Measurements from ENCODE around the gene HDGF.

HDGF gene

GRCh38 chr1:156733989-156734584 is 17.4 kb downstream of the HDGF start:
- no peak overlapping the region for H3K4me3 ChIP-seq (ENCODE audit: low read length)
- no peaks in the 10 kb centered on the region for H3K9me3 ChIP-seq (ENCODE audit: insufficient read depth, low read depth, low read length)
- 95% methylated on average over 20 of the region's 20 CpGs for WGBS
- H3K27ac ChIP-seq (ENCODE audit: low read depth, low read length), result no peak overlapping the region
- H3K4me1 ChIP-seq (ENCODE audit: insufficient read depth, low read length), result no peaks in the 10 kb centered on the region
- no peaks in the 10 kb centered on the region for H3K27me3 ChIP-seq (ENCODE audit: insufficient read depth, low read length)
- no peak overlapping the region for H3K9ac ChIP-seq (ENCODE audit: low read depth, low read length)
- peaks cover 43% of the 10 kb centered on the region for H3K36me3 ChIP-seq (ENCODE audit: insufficient read depth, low read length)

GRCh38 chr1:156728599-156729462 is 22.6 kb downstream of the HDGF start, which contains the start of gene ISG20L2:
Gene ISG20L2 (minus strand): TSS chr1:156728766. CDS start chr1:156727652, 1,114 bp downstream.
- Histone ChIP-seq H3K27ac (ENCODE audit: low read depth, low read length) (peak within 1 kb of the TSS; percentile 81), H3K9me3 (ENCODE audit: insufficient read depth, low read depth, low read length) (no peaks in the 10 kb centered on the region), H3K4me3 (ENCODE audit: low read length) (peak within 1 kb of the TSS; percentile 71), H3K27me3 (ENCODE audit: insufficient read depth, low read length) (no peaks in the 10 kb centered on the region), H3K4me1 (ENCODE audit: insufficient read depth, low read length) (peaks cover 17% of the 10 kb centered on the region; the same call in 1 of the 2 replicates), H3K36me3 (ENCODE audit: insufficient read depth, low read length) (peaks cover 27% of the 10 kb centered on the region), H3K9ac (ENCODE audit: low read depth, low read length) (peak within 1 kb of the TSS; percentile 71)
- 4% methylated on average over 54 of the region's 57 CpGs for WGBS

GRCh38 chr1:156727926-156728598 is 23.4 kb downstream of the HDGF start, which contains the start of gene METTL25B:
Gene METTL25B (plus strand): TSS chr1:156728469. CDS start chr1:156729105, 636 bp downstream.
- Histone ChIP-seq H3K9me3 (ENCODE audit: insufficient read depth, low read depth, low read length) (no peaks in the 10 kb centered on the region), H3K27ac (ENCODE audit: low read depth, low read length) (peak within 1 kb of the TSS; percentile 81), H3K9ac (ENCODE audit: low read depth, low read length) (peak within 1 kb of the TSS; percentile 71), H3K27me3 (ENCODE audit: insufficient read depth, low read length) (no peaks in the 10 kb centered on the region), H3K4me1 (ENCODE audit: insufficient read depth, low read length) (peaks cover 17% of the 10 kb centered on the region; the same call in 1 of the 2 replicates), H3K36me3 (ENCODE audit: insufficient read depth, low read length) (peaks cover 30% of the 10 kb centered on the region), H3K4me3 (ENCODE audit: low read length) (peak within 1 kb of the TSS; percentile 71)
- under 1% methylated on average over 44 of the region's 46 CpGs for WGBS

- Histone ChIP-seq H3K9me3 (ENCODE audit: insufficient read depth, low read depth, low read length) (no peaks in the 10 kb centered on the region), H3K36me3 (ENCODE audit: insufficient read depth, low read length) (peaks cover 35% of the 10 kb centered on the region), H3K4me3 (ENCODE audit: low read length) (peak overlapping the region; percentile 71), H3K9ac (ENCODE audit: low read depth, low read length) (peak overlapping the region; percentile 71), H3K27ac (ENCODE audit: low read depth, low read length) (no peak overlapping the region), H3K4me1 (ENCODE audit: insufficient read depth, low read length) (peaks cover 17% of the 10 kb centered on the region; the same call in 1 of the 2 replicates), H3K27me3 (ENCODE audit: insufficient read depth, low read length) (no peaks in the 10 kb centered on the region)
- 66% methylated on average over 7 of the region's 7 CpGs for WGBS
These were observed 24.0 kb downstream of the HDGF start for GRCh38 chr1:156727492-156727891.

- Histone ChIP-seq H3K36me3 (ENCODE audit: insufficient read depth, low read length) (peaks cover 35% of the 10 kb centered on the region), H3K4me1 (ENCODE audit: insufficient read depth, low read length) (peaks cover 17% of the 10 kb centered on the region; the same call in 1 of the 2 replicates), H3K27me3 (ENCODE audit: insufficient read depth, low read length) (no peaks in the 10 kb centered on the region), H3K9ac (ENCODE audit: low read depth, low read length) (no peak overlapping the region), H3K27ac (ENCODE audit: low read depth, low read length) (no peak overlapping the region), H3K4me3 (ENCODE audit: low read length) (peak overlapping the region; percentile 71), H3K9me3 (ENCODE audit: insufficient read depth, low read depth, low read length) (no peaks in the 10 kb centered on the region)
- 59% methylated on average over 15 of the region's 15 CpGs for WGBS
These were observed 24.8 kb downstream of the HDGF start for GRCh38 chr1:156726549-156727226.

GRCh38 chr1:156725683-156726280 is 25.7 kb downstream of the HDGF start:
- Histone ChIP-seq H3K9me3 (ENCODE audit: insufficient read depth, low read depth, low read length) (no peaks in the 10 kb centered on the region), H3K36me3 (ENCODE audit: insufficient read depth, low read length) (peaks cover 44% of the 10 kb centered on the region), H3K27me3 (ENCODE audit: insufficient read depth, low read length) (no peaks in the 10 kb centered on the region), H3K9ac (ENCODE audit: low read depth, low read length) (no peak overlapping the region), H3K4me1 (ENCODE audit: insufficient read depth, low read length) (peaks cover 17% of the 10 kb centered on the region; the same call in 1 of the 2 replicates), H3K4me3 (ENCODE audit: low read length) (peak overlapping the region; percentile 71), H3K27ac (ENCODE audit: low read depth, low read length) (no peak overlapping the region)
- WGBS, result 20% methylated on average over 18 of the region's 18 CpGs

GRCh38 chr1:156721535-156721934 is 29.9 kb downstream of the HDGF start:
- Histone ChIP-seq H3K27me3 (ENCODE audit: insufficient read depth, low read length) (no peaks in the 10 kb centered on the region), H3K4me3 (ENCODE audit: low read length) (no peak overlapping the region), H3K36me3 (ENCODE audit: insufficient read depth, low read length) (peaks cover 44% of the 10 kb centered on the region), H3K9ac (ENCODE audit: low read depth, low read length) (no peak overlapping the region), H3K9me3 (ENCODE audit: insufficient read depth, low read depth, low read length) (no peaks in the 10 kb centered on the region), H3K27ac (ENCODE audit: low read depth, low read length) (no peak overlapping the region), H3K4me1 (ENCODE audit: insufficient read depth, low read length) (peaks cover 11% of the 10 kb centered on the region; the same call in 1 of the 2 replicates)
- WGBS, result 98% methylated on average over 4 of the region's 4 CpGs

GRCh38 chr1:156721131-156721530 is 30.3 kb downstream of the HDGF start:
- Histone ChIP-seq H3K9me3 (ENCODE audit: insufficient read depth, low read depth, low read length) (no peaks in the 10 kb centered on the region), H3K4me3 (ENCODE audit: low read length) (no peak overlapping the region), H3K27ac (ENCODE audit: low read depth, low read length) (no peak overlapping the region), H3K27me3 (ENCODE audit: insufficient read depth, low read length) (no peaks in the 10 kb centered on the region), H3K9ac (ENCODE audit: low read depth, low read length) (no peak overlapping the region), H3K4me1 (ENCODE audit: insufficient read depth, low read length) (peaks cover 9% of the 10 kb centered on the region; the same call in 1 of the 2 replicates), H3K36me3 (ENCODE audit: insufficient read depth, low read length) (peaks cover 44% of the 10 kb centered on the region)
- WGBS, result 90% methylated on average over 2 of the region's 2 CpGs

GRCh38 chr1:156717351-156717750 is 34.1 kb downstream of the HDGF start:
- WGBS, result 88% methylated on average over 4 of the region's 4 CpGs
- Histone ChIP-seq H3K4me3 (ENCODE audit: low read length) (no peak overlapping the region), H3K4me1 (ENCODE audit: insufficient read depth, low read length) (peaks cover 3% of the 10 kb centered on the region), H3K9ac (ENCODE audit: low read depth, low read length) (no peak overlapping the region), H3K36me3 (ENCODE audit: insufficient read depth, low read length) (peaks cover 17% of the 10 kb centered on the region), H3K27ac (ENCODE audit: low read depth, low read length) (no peak overlapping the region), H3K9me3 (ENCODE audit: insufficient read depth, low read depth, low read length) (no peaks in the 10 kb centered on the region), H3K27me3 (ENCODE audit: insufficient read depth, low read length) (no peaks in the 10 kb centered on the region)

- WGBS, result 88% methylated on average over 3 of the region's 3 CpGs
- Histone ChIP-seq H3K9me3 (ENCODE audit: insufficient read depth, low read depth, low read length) (no peaks in the 10 kb centered on the region), H3K4me1 (ENCODE audit: insufficient read depth, low read length) (peaks cover 19% of the 10 kb centered on the region), H3K9ac (ENCODE audit: low read depth, low read length) (no peak overlapping the region), H3K4me3 (ENCODE audit: low read length) (no peak overlapping the region), H3K27me3 (ENCODE audit: insufficient read depth, low read length) (no peaks in the 10 kb centered on the region), H3K27ac (ENCODE audit: low read depth, low read length) (no peak overlapping the region), H3K36me3 (ENCODE audit: insufficient read depth, low read length) (no peaks in the 10 kb centered on the region)
These were observed 36.6 kb downstream of the HDGF start for GRCh38 chr1:156714830-156715229.

Data from HUES64 (cell line).